ENCODE measurements around the gene LPP.

LPP gene

GRCh38 chr3:188908002-188908850, 754.3 kb downstream of the LPP start:
- Histone ChIP-seq H2AFZ (ENCODE audit: low read length) (no peak overlapping the region), H3K9me3 (replicated peaks; ENCODE audit: insufficient read depth, low read length) (no peaks in the 10 kb centered on the region), H3K4me3 (ENCODE audit: low read length) (no peak overlapping the region), H3K9me2 (replicated peaks; ENCODE audit: insufficient read depth, low read length) (no peaks in the 10 kb centered on the region), H3K27me3 (replicated peaks; ENCODE audit: insufficient read depth, low read length) (no peaks in the 10 kb centered on the region), H4K20me1 (ENCODE audit: insufficient read depth, low read length) (no peaks in the 10 kb centered on the region), H3K4me1 (ENCODE audit: low read length) (no peaks in the 10 kb centered on the region), H3K9ac (ENCODE audit: low read length) (no peak overlapping the region), H3K79me2 (ENCODE audit: low read length) (no peaks in the 10 kb centered on the region), H3K27ac (ENCODE audit: low read length) (no peak overlapping the region), H3K4me2 (ENCODE audit: low read depth, low read length) (no peak overlapping the region), H3K36me3 (replicated peaks; ENCODE audit: insufficient read depth, low read length) (no peaks in the 10 kb centered on the region), H3F3A (ENCODE audit: insufficient read depth, low read length) (no peaks in the 10 kb centered on the region)
- no peak for DNase-seq
- TF ChIP-seq EZH2 (optimal IDR thresholded peaks at IDR 0.05; ENCODE audit: low read depth, low read length) (no peak), EZH2phosphoT487 (IDR thresholded peaks at IDR 0.05; ENCODE audit: low read length) (no peak), CTCF (IDR thresholded peaks at IDR 0.05; ENCODE audit: low read length) (no peak)

GRCh38 chr3:188911026-188911850, 757.3 kb downstream of the LPP start:
- Histone ChIP-seq H3K27ac (ENCODE audit: low read length) (no peak overlapping the region), H3K9me3 (replicated peaks; ENCODE audit: insufficient read depth, low read length) (no peaks in the 10 kb centered on the region), H3K4me1 (ENCODE audit: low read length) (no peaks in the 10 kb centered on the region), H3K27me3 (replicated peaks; ENCODE audit: insufficient read depth, low read length) (no peaks in the 10 kb centered on the region), H3F3A (ENCODE audit: insufficient read depth, low read length) (no peaks in the 10 kb centered on the region), H3K4me2 (ENCODE audit: low read depth, low read length) (no peak overlapping the region), H3K9me2 (replicated peaks; ENCODE audit: insufficient read depth, low read length) (no peaks in the 10 kb centered on the region), H4K20me1 (ENCODE audit: insufficient read depth, low read length) (no peaks in the 10 kb centered on the region), H3K79me2 (ENCODE audit: low read length) (no peaks in the 10 kb centered on the region), H3K9ac (ENCODE audit: low read length) (no peak overlapping the region), H2AFZ (ENCODE audit: low read length) (no peak overlapping the region), H3K4me3 (ENCODE audit: low read length) (no peak overlapping the region), H3K36me3 (replicated peaks; ENCODE audit: insufficient read depth, low read length) (no peaks in the 10 kb centered on the region)
- no peak for DNase-seq
- no peak for TF ChIP-seq EZH2 (optimal IDR thresholded peaks at IDR 0.05; ENCODE audit: low read depth, low read length)
- no peak for TF ChIP-seq EZH2phosphoT487 (IDR thresholded peaks at IDR 0.05; ENCODE audit: low read length)
- no peak for TF ChIP-seq CTCF (IDR thresholded peaks at IDR 0.05; ENCODE audit: low read length)

GRCh38 chr3:188913084-188913483, 759.1 kb downstream of the LPP start:
- Histone ChIP-seq H3K9me2 (replicated peaks; ENCODE audit: insufficient read depth, low read length) (no peaks in the 10 kb centered on the region), H3F3A (ENCODE audit: insufficient read depth, low read length) (no peaks in the 10 kb centered on the region), H3K27ac (ENCODE audit: low read length) (no peak overlapping the region), H2AFZ (ENCODE audit: low read length) (no peak overlapping the region), H3K4me1 (ENCODE audit: low read length) (no peaks in the 10 kb centered on the region), H3K4me3 (ENCODE audit: low read length) (no peak overlapping the region), H3K27me3 (replicated peaks; ENCODE audit: insufficient read depth, low read length) (no peaks in the 10 kb centered on the region), H3K9ac (ENCODE audit: low read length) (no peak overlapping the region), H3K79me2 (ENCODE audit: low read length) (no peaks in the 10 kb centered on the region), H3K4me2 (ENCODE audit: low read depth, low read length) (no peak overlapping the region), H4K20me1 (ENCODE audit: insufficient read depth, low read length) (no peaks in the 10 kb centered on the region), H3K36me3 (replicated peaks; ENCODE audit: insufficient read depth, low read length) (no peaks in the 10 kb centered on the region), H3K9me3 (replicated peaks; ENCODE audit: insufficient read depth, low read length) (no peaks in the 10 kb centered on the region)
- DNase-seq = no peak
- TF ChIP-seq EZH2 (optimal IDR thresholded peaks at IDR 0.05; ENCODE audit: low read depth, low read length) = no peak
- TF ChIP-seq EZH2phosphoT487 (IDR thresholded peaks at IDR 0.05; ENCODE audit: low read length) = no peak
- no peak for TF ChIP-seq CTCF (IDR thresholded peaks at IDR 0.05; ENCODE audit: low read length)

All from MM.1S (cell line).